COLO829 (cell line): ENCODE measurements around the gene DPRX.

Experiments
- DNase-seq: peaks from one replicate; pipeline ENCODE4 v3.0.0; 2012; ENCODE audit warnings: low spot score

Gene DPRX

GRCh38 chr19:53631949-53632407 is at the start of gene DPRX:
DPRX (plus strand) TSS chr19:53631999; CDS start chr19:53632107, 108 bp downstream.
- DNase-seq = no peak

GRCh38 chr19:53583181-53583580 is 48.6 kb upstream of the DPRX start:
- no peak for DNase-seq

- DNase-seq = no peak
These were observed 45.5 kb upstream of the DPRX start for GRCh38 chr19:53586277-53586691.

- no peak for DNase-seq
These were observed 36.8 kb upstream of the DPRX start for GRCh38 chr19:53594811-53595509.

GRCh38 chr19:53595510-53595867 is 36.3 kb upstream of the DPRX start:
- DNase-seq = no peak

GRCh38 chr19:53596056-53596455 is 35.7 kb upstream of the DPRX start:
- no peak for DNase-seq

- DNase-seq = no peak
These were observed 34.8 kb upstream of the DPRX start for GRCh38 chr19:53597023-53597422.

- DNase-seq = no peak
These were observed 33.4 kb upstream of the DPRX start for GRCh38 chr19:53598361-53598760.

GRCh38 chr19:53600217-53600616 is 31.6 kb upstream of the DPRX start:
- DNase-seq = no peak

- DNase-seq = no peak
These were observed 25.8 kb upstream of the DPRX start for GRCh38 chr19:53606031-53606430.

GRCh38 chr19:53608381-53608780 is 23.4 kb upstream of the DPRX start:
- DNase-seq = no peak

- DNase-seq = no peak
These were observed 18.9 kb upstream of the DPRX start for GRCh38 chr19:53612762-53613526.

- DNase-seq = no peak
These were observed 9.7 kb upstream of the DPRX start for GRCh38 chr19:53621885-53622740.

GRCh38 chr19:53624771-53625545 is 6.8 kb upstream of the DPRX start:
- DNase-seq = no peak

GRCh38 chr19:53626486-53626885 is 5.3 kb upstream of the DPRX start:
- no peak for DNase-seq

GRCh38 chr19:53626976-53627375 is 4.8 kb upstream of the DPRX start:
- no peak for DNase-seq

GRCh38 chr19:53634768-53635167 is 3.0 kb downstream of the DPRX start:
- DNase-seq = no peak

GRCh38 chr19:53639471-53639870 is 7.7 kb downstream of the DPRX start:
- DNase-seq = no peak

- no peak for DNase-seq
These were observed 10.7 kb downstream of the DPRX start for GRCh38 chr19:53642381-53643099.

GRCh38 chr19:53644061-53644816 is 12.4 kb downstream of the DPRX start:
- DNase-seq = no peak
